Stimulated activated CD8-positive, alpha-beta memory T cell treated with anti-CD3 and anti-CD28 coated beads, Interleukin-4, amount 100 ng/mL, for 48 hours (primary cell): Measurements from ENCODE around the gene ZNF205.

ENCODE experiments used
- DNase-seq: peaks from one replicate; pipeline ENCODE4 v3.0.0-alpha.2; 2020

The ZNF205 gene

DNA sequence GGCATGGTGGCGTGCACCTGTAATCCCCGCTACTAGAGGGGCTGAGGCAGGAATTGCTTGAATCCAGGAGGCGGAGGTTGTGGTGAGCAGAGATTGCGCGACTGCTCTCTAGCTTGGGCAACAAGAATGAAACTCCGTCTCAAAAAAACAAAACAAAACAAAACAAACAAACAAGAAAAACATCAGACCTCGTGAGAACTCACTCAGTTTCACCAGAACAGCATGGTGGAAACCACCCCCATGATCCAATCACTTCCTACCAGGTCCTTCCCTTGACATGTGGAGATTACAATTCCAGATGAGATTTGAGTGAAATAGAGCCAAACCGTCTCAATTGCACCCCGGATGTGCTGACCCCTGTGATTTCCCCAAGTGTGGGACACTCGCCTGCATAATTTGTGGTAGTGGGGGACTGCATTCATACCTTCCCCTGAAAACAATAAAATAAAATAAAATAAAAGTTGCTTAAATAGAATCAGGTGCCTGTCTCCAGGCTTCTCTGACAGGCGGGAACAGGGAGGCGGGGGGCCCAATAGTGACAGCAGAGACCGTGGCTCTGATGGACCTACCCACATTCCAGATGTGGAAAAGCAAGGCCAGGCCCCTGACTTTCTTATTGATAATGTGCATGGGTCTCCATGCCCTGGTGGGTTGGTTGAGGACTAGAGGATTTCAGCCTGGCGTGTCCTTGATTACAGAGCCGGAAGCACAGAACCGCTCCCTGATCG lies 26.4 kb upstream of the ZNF205 start:
- no peak for DNase-seq

DNA sequence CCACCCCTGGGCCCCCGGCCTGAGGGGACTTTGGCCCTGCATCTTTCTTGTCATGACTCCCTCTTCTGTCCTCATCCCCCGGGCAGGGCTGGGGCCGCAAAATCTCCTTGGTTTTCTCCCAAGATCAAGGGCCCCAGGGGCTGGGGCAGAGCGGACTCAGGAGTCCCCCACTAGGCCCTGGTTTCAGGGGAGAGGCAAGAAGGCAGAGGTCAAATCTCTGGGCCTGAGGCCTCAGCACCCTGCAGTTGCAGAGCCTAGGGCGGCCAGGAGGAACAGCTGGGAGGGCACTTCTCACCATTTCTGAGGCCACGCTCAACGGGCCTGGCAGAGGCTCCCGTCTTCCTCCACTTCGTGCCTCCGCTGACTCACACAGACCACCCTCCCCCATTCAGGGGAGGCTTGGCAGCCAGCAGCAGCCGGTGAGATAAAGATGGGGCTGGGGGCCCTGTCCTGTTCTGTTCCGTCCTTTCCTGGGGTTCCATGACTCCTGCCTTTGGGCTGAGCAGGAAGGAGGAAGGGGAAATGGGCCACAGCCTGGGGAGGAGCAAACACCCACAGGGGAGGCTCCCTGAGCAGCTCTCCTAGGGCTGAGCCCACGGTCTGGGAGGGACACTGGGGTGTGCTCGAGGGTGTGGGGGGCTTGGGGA lies 25.7 kb upstream of the ZNF205 start:
- no peak for DNase-seq

DNA sequence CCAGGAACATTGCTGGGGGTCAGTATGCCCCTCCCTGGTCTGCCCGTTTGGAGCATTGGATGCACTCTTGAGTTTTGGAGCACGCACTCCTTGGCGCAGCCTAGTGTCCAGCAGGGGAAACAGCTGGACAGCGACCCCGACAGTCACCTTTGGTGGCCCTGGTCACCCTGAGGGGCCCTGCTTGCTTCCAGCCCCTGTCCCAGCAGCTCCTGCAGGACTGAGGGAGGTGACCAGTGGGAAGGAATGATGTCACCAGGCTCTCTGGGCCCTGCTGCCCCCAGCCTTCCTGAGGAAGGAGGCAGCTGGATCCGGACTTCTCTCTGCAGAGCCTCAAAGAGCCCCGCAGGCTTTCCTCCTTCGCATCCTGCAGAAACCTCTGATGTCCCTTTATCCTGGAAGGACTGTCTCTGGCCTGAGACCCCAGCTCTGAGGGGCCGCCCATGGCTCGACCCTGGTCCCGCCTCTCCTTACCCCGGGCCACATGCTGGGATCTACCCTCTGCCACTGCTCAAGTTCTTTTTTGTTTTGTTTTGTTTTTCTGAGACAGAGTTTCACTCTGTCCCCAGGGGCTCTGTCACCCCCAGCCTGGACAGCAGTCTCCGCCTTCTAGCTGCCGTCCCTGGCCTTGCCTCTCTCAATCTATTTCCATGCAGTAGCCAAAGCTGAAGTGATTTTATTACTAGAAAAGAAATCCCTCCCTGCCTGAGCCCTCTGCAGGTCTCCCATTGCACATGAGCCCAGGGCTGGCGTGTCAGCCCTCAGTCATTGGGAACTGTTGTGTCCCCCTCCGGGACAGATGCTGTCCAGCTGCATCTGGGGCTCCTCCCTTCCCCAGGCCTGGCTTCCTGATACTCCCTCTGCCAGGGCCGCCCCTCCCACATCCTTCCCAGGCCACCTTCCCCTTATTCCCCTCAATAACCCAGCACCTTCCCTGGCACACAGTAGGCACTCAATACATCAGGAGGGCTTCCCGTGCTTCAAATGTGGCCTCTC lies 24.8 kb upstream of the ZNF205 start:
- DNase-seq, result no peak

DNA sequence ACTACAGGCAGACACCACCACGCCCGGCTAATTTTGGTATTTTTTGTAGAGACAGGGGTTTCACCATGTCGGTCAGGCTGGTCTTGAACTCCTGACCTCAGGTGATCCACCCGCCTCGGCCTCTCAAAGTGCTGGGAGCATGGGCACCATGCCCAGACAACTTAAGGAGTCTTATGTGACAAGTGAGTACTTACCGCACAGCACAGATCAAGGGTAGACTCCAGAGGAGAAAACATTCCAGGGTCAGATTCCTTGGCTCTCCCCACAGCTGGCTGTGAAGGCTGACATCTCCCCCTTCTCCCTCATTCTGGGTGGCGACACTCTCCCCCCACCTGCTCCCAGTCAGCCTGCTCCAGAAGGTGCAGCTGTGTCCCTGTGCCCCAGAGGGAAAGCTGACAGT lies 23.9 kb upstream of the ZNF205 start:
- DNase-seq, result no peak

DNA sequence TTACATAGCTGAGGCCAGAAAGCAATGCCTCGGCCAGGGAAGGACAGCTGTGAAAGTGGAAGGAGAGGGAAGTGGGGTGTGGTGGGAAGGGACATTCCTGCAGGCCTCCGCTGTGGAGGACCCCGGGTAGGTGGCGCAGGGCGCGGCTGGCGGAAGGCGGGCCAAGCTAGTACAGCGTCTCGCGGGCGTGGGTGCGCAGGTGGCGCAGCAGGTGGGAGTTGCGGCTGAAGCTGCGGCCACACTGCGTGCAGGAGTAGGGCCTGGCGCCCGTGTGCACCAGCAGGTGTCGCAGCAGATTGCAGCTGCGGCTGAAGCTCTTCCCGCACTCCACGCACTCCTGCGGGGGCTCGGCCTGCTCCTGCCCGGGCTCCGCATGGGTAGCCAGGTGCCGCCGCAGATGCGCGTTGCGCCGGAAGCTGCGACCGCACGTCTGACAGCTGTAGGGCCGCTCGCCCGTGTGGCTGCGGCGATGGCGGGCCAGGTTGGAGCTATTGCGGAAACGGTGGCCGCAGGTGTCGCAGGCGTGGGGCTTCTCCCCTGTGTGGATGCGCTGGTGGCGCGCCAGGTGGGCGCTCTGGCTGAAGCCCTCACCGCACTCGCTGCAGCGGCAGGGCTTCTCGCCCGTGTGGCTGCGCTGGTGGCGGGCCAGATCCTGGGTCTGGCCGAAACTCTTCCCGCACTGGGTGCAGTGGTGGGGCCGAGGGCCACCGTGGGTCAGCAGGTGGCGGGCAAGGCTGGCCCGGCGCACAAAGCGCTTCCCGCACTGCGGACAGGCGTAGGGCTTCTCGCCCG lies 23.3 kb upstream of the ZNF205 start:
- no peak for DNase-seq

DNA sequence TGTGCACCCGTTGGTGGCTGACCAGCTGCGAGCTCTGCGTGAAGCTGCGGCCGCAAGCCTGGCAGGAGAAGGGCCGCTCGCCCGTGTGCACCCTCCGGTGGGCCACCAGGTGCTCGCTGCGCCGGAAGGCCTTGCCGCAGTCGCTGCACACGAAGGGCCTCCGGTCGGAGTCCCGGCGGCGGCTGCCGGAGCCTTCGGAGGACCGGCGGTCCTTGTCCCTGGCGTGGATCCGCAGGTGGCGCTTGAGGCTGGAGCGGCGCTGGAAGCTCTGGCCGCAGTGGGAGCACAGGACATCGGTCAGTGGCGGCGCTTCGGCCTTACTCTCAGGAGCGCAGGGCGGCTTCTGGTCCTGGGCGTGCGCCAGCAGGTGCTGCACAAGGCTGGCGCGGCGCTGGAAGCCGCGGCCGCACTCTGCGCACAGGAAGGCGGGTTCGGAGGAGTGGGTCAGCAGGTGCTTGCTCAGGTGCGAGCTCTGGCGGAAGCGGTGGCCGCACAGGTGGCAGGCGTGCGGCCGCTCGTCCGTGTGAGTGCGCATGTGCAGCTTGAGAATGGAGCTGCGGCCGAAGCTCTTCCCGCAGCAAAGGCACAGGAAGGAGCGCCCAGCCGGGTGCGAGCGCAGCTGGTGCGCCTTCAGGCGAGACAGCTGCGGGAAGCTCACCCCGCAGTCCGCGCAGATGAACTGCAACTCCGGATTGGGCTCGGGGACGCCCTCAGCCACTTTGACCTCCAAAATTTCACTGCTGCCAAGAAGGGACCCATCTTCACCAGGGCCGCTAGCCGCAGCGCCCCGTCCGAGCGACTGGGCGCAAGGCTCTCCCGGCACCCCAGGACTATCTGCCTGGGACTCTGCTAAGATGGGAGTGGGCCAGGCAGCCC lies 22.4 kb upstream of the ZNF205 start:
- no peak for DNase-seq

DNA sequence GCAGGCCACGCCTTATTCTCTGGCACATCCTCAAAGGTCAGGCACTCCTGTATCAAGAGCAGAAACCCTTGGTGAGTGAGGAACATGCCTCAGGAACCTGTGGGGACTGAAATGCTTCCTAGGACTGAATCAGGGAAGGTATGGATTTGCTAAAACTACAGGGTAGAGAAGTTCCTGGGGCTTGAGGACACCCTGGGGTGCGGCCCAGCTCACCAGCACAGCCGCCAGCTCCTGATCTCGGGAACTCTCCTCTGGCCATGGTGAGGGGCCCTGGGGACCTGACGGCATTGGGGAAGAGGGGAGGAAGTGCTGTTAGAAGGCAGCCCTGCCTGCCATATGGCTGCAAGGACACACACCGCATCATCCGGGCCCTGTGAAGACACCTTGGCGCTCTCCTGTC lies 20.8 kb upstream of the ZNF205 start:
- no peak for DNase-seq

DNA sequence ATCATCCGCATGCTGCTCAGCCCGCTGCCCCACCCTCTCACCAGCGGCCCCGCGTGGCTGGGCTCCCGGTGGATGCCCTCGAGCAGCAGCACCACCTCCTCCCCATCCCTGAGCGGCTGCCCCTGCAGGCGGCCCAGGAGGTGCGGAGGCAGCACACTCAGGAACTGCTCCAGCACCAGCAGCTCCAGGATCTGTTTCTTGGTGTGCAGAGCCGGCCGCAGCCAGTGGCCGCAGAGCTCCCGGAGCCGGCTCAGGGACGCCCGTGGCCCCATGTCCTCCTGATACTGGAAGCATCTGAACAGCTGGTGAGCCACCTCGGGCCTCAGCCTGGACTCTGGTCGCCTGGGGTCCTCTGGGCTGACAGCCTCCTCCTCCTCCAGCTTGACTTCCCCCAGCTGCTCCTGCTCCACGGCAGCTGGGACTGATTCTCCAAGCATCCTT lies 19.9 kb upstream of the ZNF205 start:
- no peak for DNase-seq

DNA sequence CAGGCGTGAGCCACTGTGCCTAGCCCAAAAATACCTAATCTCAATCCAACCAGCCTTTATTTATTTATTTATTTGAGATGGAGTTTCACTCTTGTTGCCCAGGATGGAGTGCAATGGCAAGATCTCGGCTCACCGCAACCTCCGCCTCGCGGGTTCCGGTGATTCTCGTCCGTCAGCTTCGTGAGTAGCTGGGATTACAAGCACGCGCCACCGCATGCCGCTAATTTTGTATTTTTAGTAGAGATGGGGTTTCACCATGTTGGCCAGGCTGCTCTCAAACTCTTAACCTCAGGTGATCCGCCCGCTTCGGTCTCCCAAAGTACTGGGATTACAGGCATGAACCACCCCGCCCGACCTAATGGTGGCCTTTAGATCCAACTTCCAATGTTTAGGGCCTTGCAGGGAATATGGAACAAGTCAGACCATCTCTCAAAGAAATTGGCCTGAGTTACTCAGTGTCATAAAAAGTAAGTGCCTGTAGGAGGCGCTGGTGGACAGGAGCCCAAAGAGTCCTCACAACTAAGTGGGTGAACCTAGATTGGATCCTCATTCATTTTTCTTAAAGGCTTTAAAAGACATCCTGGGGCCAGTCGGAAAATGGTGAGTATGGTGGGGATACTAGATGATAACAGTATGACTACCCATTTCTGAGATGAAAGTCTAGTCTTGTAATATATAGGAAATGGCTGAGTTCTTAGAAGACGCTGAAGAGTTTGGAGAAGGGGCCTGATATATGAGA lies 17.9 kb upstream of the ZNF205 start:
- peak; percentile 74 for DNase-seq

DNA sequence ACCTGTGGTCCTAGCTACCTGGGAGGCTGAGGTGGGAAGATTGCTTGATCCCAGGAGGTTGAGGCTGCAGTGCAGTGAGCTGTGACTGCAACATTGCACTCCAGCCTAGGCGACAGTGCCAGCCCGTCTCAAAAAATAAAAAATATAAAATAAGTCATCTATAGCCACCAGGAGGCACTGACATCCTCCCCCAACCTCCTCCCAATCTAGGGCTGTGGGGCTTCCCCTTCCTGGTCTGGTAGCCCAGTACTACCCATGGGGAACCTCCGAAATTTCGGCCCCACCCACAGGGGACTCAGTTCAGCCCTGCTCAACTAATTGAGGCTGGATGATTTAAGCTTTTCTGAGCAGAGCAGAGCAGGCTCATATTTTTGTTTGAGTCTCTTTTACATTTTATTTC lies 16.5 kb upstream of the ZNF205 start:
- peak; percentile 78 for DNase-seq

DNA sequence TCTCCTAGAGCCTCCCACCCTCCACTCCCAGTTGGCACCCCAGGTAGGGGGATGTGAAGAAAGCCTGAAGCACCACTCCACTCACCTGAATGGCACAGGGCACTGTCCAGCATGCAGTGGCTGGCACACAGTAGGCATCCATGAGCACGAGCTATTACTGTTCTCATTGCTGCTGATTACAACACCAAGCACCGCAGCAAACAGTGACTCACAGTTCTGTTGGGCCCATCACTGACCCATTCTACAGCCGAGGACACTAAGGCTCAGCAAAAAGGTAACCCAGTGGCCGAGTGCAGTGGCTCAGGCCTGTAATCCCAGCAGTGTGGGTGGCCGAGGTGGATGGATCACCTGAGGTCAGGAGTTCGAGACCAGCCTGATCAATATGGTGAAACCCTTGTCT lies 16.0 kb upstream of the ZNF205 start:
- no peak for DNase-seq

DNA sequence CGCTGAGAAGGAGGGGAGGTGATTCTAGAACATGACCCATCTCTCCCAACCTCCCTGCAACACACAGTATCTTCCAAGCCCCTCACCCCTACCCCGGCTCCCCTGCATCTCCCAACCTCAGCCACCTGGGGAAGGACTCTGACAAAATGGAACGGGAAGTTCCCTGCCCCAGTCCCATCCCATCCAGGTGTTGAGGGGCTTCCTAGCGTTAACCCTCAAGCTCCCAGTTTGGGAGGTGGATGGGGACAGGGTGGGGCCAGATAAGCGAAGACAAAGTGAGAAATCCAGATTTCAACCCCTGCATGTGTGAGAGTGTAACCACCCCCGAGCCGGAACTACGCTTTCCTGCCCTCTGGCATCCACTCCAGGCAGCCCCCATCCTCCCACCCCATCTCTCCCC lies 15.1 kb upstream of the ZNF205 start:
- no peak for DNase-seq

DNA sequence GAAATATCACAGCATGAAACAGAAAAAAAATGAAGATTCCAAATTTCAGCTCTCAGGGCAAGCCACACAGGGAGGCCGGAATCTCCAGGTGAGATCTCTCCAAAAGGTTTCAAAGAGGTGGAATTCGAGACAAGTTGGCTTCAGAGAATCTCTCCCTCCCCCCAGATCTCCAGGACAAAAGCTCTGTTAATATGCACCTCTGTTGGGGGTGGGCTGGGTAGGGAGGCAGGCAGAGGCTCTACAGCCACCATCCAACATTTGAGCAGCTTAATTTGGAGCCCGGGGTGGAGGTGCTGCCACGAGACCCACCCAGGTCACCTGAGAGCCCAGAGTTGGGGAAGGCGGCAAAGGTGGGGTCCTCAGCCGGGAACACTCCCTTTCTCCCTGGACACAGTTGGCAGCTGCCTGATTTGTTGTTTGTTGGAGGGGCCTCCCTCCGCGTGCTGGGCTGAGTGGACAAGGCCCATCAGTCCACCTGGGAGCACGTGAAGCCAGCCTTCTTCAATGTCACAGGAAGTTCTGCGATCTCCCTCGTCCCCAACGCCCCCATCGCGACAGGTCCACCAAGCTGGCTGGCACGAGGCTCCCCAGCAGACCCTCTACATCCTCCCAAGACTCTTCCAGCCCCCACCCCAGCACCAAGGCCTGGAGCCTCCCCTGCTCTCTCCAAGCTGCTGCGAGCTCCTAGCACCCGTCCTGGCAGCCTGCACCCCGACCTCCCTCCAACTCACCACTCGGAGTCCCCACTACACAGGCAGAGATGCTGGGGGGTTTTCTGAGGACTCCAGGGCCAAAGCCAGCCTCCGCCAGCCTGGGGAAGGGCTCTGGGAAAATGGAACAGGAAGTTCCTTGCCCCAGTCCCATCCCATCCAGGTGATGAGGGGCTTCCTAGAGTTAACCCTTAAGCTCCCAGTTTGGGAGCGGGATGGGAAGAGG lies 13.7 kb upstream of the ZNF205 start, which contains the start of gene ZSCAN10:
Gene ZSCAN10 (minus strand): TSS at position 836 of the 936 bp plus-strand sequence. CDS start 6,357 bp downstream, outside the sequence.
- DNase-seq, result no peak

DNA sequence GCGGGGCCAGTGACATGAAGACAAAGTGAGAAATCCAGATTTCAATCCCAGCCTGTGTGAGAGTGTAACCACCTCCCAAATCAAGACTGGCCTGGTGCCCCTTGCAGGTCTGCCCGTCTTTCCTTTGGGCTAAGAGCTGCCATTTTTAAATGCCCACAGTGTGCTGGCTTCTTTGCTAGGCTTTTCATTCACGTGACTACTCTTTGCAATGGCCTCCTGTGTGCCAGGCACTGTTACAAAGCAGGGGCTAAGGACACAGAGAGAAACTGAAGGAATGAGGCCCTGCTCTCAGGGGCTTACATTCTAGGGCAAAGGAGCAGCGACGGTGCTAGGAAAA lies 13.0 kb upstream of the ZNF205 start:
- DNase-seq, result no peak

DNA sequence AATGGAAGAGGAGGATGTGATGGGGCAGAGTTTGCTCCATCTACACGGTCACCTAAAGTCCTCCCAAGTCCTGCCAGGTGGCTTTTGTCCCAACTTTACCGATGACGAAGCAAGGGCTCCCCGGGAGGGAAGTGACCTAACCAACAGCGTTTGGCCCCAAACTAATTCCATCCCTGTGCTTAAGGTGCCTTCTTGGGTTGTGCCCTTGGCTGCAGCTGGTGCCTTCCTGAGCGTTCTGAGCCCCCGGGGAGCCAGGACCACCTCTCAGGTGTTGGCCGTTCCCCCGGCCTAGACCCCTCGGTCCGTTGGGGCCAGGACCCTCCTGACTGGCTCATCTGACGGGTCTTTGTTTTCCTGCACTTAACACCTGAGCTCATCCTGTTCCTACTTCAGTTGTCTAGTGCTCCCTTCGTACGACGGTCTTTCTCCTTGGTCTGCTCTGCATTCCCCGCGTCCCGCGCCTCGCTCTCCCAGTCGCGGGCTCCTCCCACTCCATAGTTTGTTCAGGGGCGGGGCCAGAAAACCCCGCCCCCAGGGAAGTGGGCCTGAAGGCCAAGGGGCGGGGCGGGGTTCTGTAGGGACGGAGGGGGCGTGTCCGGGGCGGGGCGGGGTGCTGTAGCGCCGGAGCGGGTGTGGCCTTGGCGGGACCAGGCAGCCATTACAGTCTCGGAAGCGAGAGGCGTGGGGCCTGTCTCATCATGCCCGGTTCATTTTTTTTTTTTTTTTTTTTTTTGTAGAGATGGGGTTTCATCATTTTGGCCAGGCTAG lies 12.5 kb upstream of the ZNF205 start:
- peak; percentile 96 for DNase-seq

DNA sequence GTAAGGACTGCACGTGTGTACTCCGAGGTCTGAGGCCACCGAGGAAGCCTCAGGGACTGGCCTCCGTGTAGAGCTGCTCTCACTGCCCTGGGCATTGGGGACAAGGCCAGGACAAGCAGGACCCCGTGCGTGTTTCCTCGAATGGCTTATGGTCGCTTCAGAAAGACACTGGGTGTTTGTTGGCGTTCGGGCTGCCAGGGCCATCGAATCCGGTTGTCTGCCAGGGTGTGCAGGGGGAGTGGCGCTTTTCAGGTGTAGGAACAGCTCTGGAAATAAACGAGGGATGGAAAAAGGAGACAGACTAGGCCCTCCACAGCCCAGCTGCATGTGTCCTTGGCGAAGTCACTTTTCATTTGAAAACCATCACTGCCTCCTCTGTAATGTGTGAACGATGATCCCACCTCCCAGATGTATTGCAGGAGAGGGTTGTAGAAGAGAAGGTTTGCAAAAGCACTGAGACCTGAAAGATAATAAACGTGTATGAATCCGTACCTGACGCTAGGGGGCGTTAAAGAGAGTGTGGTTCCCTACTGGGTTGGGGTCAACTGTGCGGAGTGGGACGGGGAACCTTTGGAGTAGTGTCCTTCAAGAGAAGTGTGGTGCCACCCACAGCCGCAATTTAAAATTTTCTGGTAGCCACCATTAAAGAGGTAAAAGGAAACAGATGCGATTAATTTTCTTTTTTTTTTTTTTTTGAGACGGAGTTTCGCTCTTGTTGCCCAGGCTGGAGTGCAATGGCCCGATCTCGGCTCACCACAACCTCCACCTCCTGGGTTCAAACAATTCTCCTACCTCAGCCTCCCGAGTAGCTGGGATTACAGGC lies 11.2 kb upstream of the ZNF205 start:
- peak; percentile 68 for DNase-seq

DNA sequence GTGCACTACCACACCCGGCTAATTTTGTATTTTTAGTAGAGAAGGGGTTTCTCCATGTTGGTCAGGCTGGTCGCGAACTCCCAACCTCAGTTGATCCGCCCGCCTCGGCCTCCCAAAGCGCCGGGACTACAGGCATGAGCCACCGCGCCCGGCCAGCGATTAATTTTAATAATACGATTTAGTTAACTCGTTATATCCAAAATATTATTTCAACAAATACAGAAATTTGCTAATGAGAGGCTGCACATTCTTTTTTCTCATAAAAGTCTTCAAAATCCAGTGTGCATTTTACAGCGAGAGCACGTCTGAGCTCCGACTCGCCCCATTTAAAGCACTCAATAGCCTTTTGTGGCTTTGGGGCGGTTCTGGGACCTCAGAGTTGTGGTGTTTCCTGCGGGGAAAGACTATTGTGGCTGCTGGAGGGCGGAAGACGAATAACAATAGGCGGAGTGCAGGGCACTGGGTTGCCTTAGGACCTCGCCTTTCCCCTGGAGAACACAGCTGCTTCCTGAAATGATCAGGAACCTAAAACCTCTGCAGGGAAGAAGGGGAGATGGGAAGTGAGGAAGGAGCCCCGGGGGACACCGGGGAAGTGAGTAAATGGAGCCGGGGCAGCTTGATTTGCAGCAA lies 10.4 kb upstream of the ZNF205 start:
- peak; percentile 52 for DNase-seq
